Measurements from ENCODE around the gene ABCD2.
"Not testable (repeated sequence)": the region's sequence is repeated elsewhere in the genome, so short reads cannot be mapped to it uniquely, and the experiment has no call there.

The ABCD2 gene

DNA sequence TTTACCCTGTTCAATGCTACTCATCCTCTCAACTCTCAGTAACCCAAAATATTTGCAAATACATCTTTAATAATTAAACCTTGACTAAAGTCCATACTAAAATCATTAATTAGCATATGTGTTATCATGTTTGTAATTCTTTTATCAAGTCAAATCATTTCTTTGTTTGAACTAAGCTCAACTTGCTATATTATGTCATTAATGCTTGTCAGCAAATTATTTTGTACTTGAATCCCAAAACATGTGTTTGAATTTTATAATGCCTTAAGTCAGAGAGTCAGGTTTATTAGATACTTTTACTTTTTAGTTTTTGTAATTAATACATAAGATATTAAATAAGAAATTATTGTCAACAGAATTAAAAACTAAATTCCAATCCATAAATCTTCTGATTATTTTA lies 16.5 kb downstream of the ABCD2 start:
- no peak overlapping the region for H3K9ac ChIP-seq (ENCODE audit: low read length)

DNA sequence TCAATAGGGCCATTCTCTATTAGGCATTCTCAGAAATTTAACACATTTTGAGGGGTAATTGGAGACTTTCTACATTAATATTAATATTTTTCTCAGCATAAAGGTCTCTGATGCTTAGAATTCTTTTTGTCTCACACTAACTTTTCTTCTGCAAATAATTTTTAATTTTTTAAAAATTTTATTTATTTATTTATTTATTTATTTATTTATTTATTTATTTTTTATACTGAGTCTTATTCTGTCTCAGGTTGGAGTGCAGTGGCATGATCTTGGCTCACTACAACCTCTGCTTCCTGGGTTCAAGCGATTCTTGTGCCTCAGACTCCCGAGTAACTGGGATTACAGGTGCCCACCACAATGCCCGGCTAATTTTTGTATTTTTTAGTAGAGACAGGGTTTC lies 17.7 kb downstream of the ABCD2 start:
- not testable (repeated sequence) for H2AFZ ChIP-seq (ENCODE audit: low read length); H3K9me3 ChIP-seq (replicated peaks; ENCODE audit: insufficient read depth, low read length); H3K27me3 ChIP-seq (replicated peaks; ENCODE audit: insufficient read depth, low read length); H4K20me1 ChIP-seq (ENCODE audit: insufficient read depth, low read length); H3K79me2 ChIP-seq (ENCODE audit: low read length); H3K4me2 ChIP-seq (ENCODE audit: low read depth, low read length); H3K9ac ChIP-seq (ENCODE audit: low read length); DNase-seq; H3K36me3 ChIP-seq (replicated peaks; ENCODE audit: insufficient read depth, low read length); H3F3A ChIP-seq (ENCODE audit: insufficient read depth, low read length); H3K4me3 ChIP-seq (ENCODE audit: low read length); H3K27ac ChIP-seq (ENCODE audit: low read length); H3K4me1 ChIP-seq (ENCODE audit: low read length); H3K9me2 ChIP-seq (replicated peaks; ENCODE audit: insufficient read depth, low read length)

More for the DNA sequence above, 16.5 kb downstream of the ABCD2 start:
- Histone ChIP-seq H3K79me2 (ENCODE audit: low read length) (no peaks in the 10 kb centered on the region), H2AFZ (ENCODE audit: low read length) (no peak overlapping the region), H3K27me3 (replicated peaks; ENCODE audit: insufficient read depth, low read length) (no peaks in the 10 kb centered on the region), H3K9me3 (replicated peaks; ENCODE audit: insufficient read depth, low read length) (no peaks in the 10 kb centered on the region), H3K9me2 (replicated peaks; ENCODE audit: insufficient read depth, low read length) (no peaks in the 10 kb centered on the region), H3K4me2 (ENCODE audit: low read depth, low read length) (no peak overlapping the region), H3K27ac (ENCODE audit: low read length) (no peak overlapping the region), H4K20me1 (ENCODE audit: insufficient read depth, low read length) (no peaks in the 10 kb centered on the region), H3F3A (ENCODE audit: insufficient read depth, low read length) (no peaks in the 10 kb centered on the region), H3K36me3 (replicated peaks; ENCODE audit: insufficient read depth, low read length) (no peaks in the 10 kb centered on the region), H3K4me3 (ENCODE audit: low read length) (no peak overlapping the region), H3K4me1 (ENCODE audit: low read length) (peaks cover 6% of the 10 kb centered on the region)
- DNase-seq = no peak
- TF ChIP-seq, protein P1, sequence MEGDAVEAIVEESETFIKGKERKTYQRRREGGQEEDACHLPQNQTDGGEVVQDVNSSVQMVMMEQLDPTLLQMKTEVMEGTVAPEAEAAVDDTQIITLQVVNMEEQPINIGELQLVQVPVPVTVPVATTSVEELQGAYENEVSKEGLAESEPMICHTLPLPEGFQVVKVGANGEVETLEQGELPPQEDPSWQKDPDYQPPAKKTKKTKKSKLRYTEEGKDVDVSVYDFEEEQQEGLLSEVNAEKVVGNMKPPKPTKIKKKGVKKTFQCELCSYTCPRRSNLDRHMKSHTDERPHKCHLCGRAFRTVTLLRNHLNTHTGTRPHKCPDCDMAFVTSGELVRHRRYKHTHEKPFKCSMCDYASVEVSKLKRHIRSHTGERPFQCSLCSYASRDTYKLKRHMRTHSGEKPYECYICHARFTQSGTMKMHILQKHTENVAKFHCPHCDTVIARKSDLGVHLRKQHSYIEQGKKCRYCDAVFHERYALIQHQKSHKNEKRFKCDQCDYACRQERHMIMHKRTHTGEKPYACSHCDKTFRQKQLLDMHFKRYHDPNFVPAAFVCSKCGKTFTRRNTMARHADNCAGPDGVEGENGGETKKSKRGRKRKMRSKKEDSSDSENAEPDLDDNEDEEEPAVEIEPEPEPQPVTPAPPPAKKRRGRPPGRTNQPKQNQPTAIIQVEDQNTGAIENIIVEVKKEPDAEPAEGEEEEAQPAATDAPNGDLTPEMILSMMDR (IDR thresholded peaks at IDR 0.05; ENCODE audit: low read length) = no peak
- TF ChIP-seq EZH2phosphoT487 (IDR thresholded peaks at IDR 0.05; ENCODE audit: low read length) (no peak), EZH2 (optimal IDR thresholded peaks at IDR 0.05; ENCODE audit: low read depth, low read length) (no peak)

DNA sequence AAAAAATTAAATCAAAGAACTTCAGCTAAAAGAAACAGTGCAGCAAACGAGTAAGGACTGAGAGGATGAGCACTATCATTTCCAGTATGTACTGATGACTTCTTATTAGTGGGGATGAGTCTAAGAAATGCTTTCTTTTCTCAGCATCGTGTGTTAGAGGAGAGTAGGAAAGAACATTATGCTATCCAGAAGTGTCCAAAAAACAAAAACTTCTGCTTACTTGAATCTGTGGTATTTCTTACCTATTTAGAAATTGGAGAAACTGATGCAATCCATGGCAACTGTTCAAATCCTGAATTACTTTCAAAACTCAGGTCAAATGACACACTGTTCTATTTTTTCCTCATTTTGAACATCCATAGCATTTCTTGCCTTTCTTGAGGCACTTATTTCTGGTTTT lies 23.7 kb downstream of the ABCD2 start:
- no peaks in the 10 kb centered on the region for H3K9me3 ChIP-seq (replicated peaks; ENCODE audit: insufficient read depth, low read length)
- H3K4me3 ChIP-seq (ENCODE audit: low read length) = no peak overlapping the region
- H3K36me3 ChIP-seq (replicated peaks; ENCODE audit: insufficient read depth, low read length) = no peaks in the 10 kb centered on the region
- H3K79me2 ChIP-seq (ENCODE audit: low read length) = no peaks in the 10 kb centered on the region
- no peak overlapping the region for H2AFZ ChIP-seq (ENCODE audit: low read length)
- H3K4me1 ChIP-seq (ENCODE audit: low read length) = peaks cover 3% of the 10 kb centered on the region; the same call in 1 of the 2 replicates
- H3K9ac ChIP-seq (ENCODE audit: low read length) = no peak overlapping the region
- no peak overlapping the region for H3K4me2 ChIP-seq (ENCODE audit: low read depth, low read length)
- DNase-seq = no peak
- H3K27me3 ChIP-seq (replicated peaks; ENCODE audit: insufficient read depth, low read length) = no peaks in the 10 kb centered on the region
- H3K27ac ChIP-seq (ENCODE audit: low read length) = no peak overlapping the region
- TF ChIP-seq, protein P1 (IDR thresholded peaks at IDR 0.05; ENCODE audit: low read length) = no peak
- no peak for TF ChIP-seq EZH2 (optimal IDR thresholded peaks at IDR 0.05; ENCODE audit: low read depth, low read length)
- no peak for TF ChIP-seq EZH2phosphoT487 (IDR thresholded peaks at IDR 0.05; ENCODE audit: low read length)
- H3K9me2 ChIP-seq (replicated peaks; ENCODE audit: insufficient read depth, low read length) = no peaks in the 10 kb centered on the region
- H4K20me1 ChIP-seq (ENCODE audit: insufficient read depth, low read length) = no peaks in the 10 kb centered on the region
- no peaks in the 10 kb centered on the region for H3F3A ChIP-seq (ENCODE audit: insufficient read depth, low read length)

DNA sequence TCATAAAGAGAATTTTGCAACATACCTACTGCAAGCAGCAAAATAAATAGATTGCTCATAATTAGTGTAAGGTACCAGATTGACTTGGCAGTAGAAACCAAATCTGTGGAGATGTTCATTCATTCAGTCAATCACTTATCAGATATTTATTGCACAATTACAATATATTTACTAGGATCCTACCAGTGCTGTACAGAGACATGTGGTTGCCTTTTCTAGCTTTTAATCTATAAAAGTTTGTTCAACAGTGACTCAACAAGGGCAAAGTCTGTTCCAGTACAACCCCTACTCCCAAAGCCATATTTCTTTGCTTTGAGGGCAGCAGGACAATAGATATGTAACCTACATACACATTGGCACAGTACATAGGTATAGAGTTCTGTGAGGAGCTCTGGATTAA lies 27.3 kb downstream of the ABCD2 start:
- Histone ChIP-seq H3K9me2 (replicated peaks; ENCODE audit: insufficient read depth, low read length) (no peaks in the 10 kb centered on the region), H3K4me3 (ENCODE audit: low read length) (no peak overlapping the region), H3K27ac (ENCODE audit: low read length) (no peak overlapping the region), H3K4me1 (ENCODE audit: low read length) (peaks cover 3% of the 10 kb centered on the region; the same call in 1 of the 2 replicates), H3K9me3 (replicated peaks; ENCODE audit: insufficient read depth, low read length) (no peaks in the 10 kb centered on the region), H4K20me1 (ENCODE audit: insufficient read depth, low read length) (no peaks in the 10 kb centered on the region), H3K36me3 (replicated peaks; ENCODE audit: insufficient read depth, low read length) (no peaks in the 10 kb centered on the region), H3K9ac (ENCODE audit: low read length) (no peak overlapping the region), H3F3A (ENCODE audit: insufficient read depth, low read length) (no peaks in the 10 kb centered on the region), H2AFZ (ENCODE audit: low read length) (no peak overlapping the region), H3K79me2 (ENCODE audit: low read length) (no peaks in the 10 kb centered on the region), H3K4me2 (ENCODE audit: low read depth, low read length) (no peak overlapping the region), H3K27me3 (replicated peaks; ENCODE audit: insufficient read depth, low read length) (no peaks in the 10 kb centered on the region)
- TF ChIP-seq, protein P1 (IDR thresholded peaks at IDR 0.05; ENCODE audit: low read length) = no peak
- TF ChIP-seq EZH2 (optimal IDR thresholded peaks at IDR 0.05; ENCODE audit: low read depth, low read length) (no peak), EZH2phosphoT487 (IDR thresholded peaks at IDR 0.05; ENCODE audit: low read length) (no peak)
- no peak for DNase-seq
